Measurements from ENCODE around the gene PABPC3.

- TF ChIP-seq CTCF (IDR thresholded peaks at IDR 0.05; ENCODE audit: low read depth, low read length) (no peak), EZH2phosphoT487 (IDR thresholded peaks at IDR 0.05; ENCODE audit: low read depth) (no peak)
Observed at GRCh38 chr13:25095851-25096453, at the start of gene PABPC3.

Data from OCI-LY3 (cell line).